RWPE1 (cell line): ENCODE results near the gene CHST2.

Experiments
- CTCF ChIA-PET: fragments of 350-600 bp; sonication (Branson Sonifier 250); formaldehyde crosslinking; extraction: SDS; loops from one replicate; lab custom pipeline; 2021; lab: Yijun Ruan, JAX
- POLR2A ChIA-PET: fragments of 400-600 bp; formaldehyde crosslinking; extraction: SDS; loops from one replicate; lab custom pipeline; 2020; ENCODE audit warnings: antibody characterized with exemption; ENCODE audit not compliant: low non-redundant PET; lab: Yijun Ruan, JAX
- DNase-seq: peaks from one replicate; pipeline ENCODE4 v3.0.0; 2012; ENCODE audit warnings: low spot score
- H3K27ac ChIP-seq: fragments of 450-650 bp; 2 replicates; pipeline ENCODE4 v1.5.1; 2017
- TF ChIP-seq, protein P1 (sequence below): fragments of 450-650 bp; conservative IDR thresholded peaks from 2 replicates; pipeline ENCODE4 v1.5.1; 2017; ENCODE audit warnings: low read depth, mild to moderate bottlenecking

The CHST2 gene

DNA sequence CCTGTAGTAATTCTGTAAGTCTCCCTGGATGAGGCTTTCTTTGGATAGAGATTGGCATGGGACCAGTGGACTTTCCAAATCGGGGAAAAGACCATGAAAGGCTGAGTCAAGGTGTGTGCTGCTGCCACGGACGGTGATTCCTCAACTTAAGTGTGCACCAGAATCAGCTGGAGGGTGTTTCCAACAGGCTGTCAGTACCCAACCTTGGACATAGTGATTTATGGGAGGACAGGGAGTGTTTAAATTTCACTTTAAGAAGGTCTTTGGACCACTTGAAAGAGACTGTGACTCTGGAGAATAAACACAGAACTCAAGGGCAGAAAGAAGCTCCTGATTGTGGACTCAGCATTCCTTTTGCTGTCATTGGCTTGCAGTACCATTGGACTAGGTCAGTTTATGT is 20.4 kb upstream of the CHST2 start:
- TF ChIP-seq, protein P1, sequence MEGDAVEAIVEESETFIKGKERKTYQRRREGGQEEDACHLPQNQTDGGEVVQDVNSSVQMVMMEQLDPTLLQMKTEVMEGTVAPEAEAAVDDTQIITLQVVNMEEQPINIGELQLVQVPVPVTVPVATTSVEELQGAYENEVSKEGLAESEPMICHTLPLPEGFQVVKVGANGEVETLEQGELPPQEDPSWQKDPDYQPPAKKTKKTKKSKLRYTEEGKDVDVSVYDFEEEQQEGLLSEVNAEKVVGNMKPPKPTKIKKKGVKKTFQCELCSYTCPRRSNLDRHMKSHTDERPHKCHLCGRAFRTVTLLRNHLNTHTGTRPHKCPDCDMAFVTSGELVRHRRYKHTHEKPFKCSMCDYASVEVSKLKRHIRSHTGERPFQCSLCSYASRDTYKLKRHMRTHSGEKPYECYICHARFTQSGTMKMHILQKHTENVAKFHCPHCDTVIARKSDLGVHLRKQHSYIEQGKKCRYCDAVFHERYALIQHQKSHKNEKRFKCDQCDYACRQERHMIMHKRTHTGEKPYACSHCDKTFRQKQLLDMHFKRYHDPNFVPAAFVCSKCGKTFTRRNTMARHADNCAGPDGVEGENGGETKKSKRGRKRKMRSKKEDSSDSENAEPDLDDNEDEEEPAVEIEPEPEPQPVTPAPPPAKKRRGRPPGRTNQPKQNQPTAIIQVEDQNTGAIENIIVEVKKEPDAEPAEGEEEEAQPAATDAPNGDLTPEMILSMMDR: no peak
- CTCF ChIA-PET: no interaction called here
- no peak overlapping the region for H3K27ac ChIP-seq
- no peak for DNase-seq
- POLR2A ChIA-PET: no interaction called here

DNA sequence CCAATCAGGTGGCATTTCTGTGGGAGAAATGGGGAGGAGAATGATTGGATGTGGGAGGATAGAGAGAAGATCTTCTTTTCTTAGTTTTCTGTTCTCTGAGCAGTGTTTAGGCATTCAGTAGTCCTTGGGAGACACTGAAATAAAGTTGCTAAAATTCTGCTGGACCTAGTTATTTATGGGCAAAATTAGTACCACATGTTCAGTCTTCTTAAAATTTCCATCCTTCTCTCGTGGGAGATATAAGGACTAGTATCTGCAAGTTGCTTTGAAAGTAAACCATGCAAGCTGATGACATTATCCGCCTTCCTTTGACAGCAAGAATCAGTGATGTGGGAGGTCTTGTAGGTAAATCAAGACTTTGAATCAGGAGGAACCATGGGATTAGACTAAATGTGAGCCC is 19.9 kb upstream of the CHST2 start:
- DNase-seq: no peak
- H3K27ac ChIP-seq: no peak overlapping the region
- ChIA-PET POLR2A (no interaction called here), CTCF (no interaction called here)
- TF ChIP-seq, protein P1: no peak

GRCh38 chr3:143100451-143100850 is 19.1 kb upstream of the CHST2 start:
- ChIA-PET CTCF (no interaction called here), POLR2A (no interaction called here)

DNA sequence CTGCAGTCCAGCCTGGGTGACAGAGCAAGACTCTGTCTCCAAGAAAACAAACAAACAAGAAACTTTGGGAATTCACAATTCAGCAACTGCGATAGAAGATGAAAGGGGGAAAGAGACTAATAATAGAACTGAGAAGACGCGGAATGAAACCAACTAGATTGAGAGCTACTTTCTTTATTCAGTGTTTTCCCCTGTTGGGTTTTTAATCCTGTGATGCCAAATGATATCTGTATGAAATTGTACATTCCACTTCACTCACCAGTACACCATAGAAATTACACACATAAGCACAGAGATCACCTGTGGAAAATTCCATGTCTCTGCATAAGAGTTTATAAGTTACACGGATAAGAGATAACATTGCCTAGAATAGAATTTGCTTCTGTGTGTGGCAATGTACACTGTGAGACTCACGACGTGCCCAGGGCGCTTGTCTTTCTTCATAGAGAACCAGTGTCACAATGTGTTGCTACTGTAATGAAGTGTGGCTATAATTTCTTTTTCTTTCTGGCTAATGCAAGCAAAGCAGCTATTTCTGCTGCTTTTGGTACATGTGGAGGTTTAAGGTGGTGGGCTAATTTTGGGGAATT is 17.7 kb upstream of the CHST2 start:
- TF ChIP-seq, protein P1: no peak
- POLR2A ChIA-PET: no interaction called here
- CTCF ChIA-PET: no interaction called here
- DNase-seq: no peak
- H3K27ac ChIP-seq: no peak overlapping the region

More at GRCh38 chr3:143100451-143100850, 19.1 kb upstream of the CHST2 start:
- H3K27ac ChIP-seq: no peak overlapping the region
- TF ChIP-seq, protein P1: no peak
- DNase-seq: no peak

GRCh38 chr3:143103652-143104051 is 15.9 kb upstream of the CHST2 start:
- H3K27ac ChIP-seq: no peak overlapping the region
- ChIA-PET POLR2A (no interaction called here), CTCF (no interaction called here)
- TF ChIP-seq, protein P1: no peak
- no peak for DNase-seq

DNA sequence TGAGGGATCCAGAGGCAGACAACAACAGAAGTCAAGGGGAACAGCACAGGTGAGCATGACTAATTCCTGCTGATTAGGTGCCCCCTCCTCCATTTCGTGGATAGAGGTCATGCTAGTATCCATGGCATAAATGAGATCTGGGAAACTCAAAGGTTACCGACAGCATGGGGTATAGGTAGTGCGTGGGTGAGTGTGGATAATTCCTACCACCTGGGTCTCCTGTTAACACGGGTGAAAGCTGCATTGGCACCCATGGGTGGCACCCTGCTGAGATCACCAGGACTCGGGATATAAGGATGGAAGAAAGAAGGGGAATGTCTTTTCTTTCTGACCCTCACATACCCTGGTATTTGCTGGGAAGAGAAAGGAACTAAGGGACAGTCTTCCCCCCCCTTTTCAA is 14.4 kb upstream of the CHST2 start:
- no peak for DNase-seq
- CTCF ChIA-PET: no interaction called here
- POLR2A ChIA-PET: no interaction called here
- TF ChIP-seq, protein P1: no peak
- H3K27ac ChIP-seq: no peak overlapping the region
